ENCODE measurements around the gene KLF5. TPM values are rescaled to one million over a fixed set of nuclear protein-coding genes. Genes with fewer than 3 reads are reported as not detected.
"Not testable (repeated sequence)": the region's sequence is repeated elsewhere in the genome, so short reads cannot be mapped to it uniquely, and the experiment has no call there.

Gene KLF5
- total RNA-seq, 4 donors from 2014 or later = 233 to 372 (median 276) TPM

GRCh38 chr13:73096173-73096572 lies 37.4 kb downstream of the KLF5 start:
- 23% methylated on average over 2 of the region's 2 CpGs for WGBS
- Histone ChIP-seq H3K27ac (no peak overlapping the region), H3K4me3 (no peak overlapping the region), H3K9me3 (no peaks in the 10 kb centered on the region), H3K27me3 (no peaks in the 10 kb centered on the region), H3K36me3 (no peaks in the 10 kb centered on the region), H3K4me1 (no peaks in the 10 kb centered on the region)
- no peak for DNase-seq (ENCODE audit: low spot score in 2 of 2)
- TF ChIP-seq EP300 (IDR thresholded peaks at IDR 0.05) (no peak), POLR2A (IDR thresholded peaks at IDR 0.05) (no peak), POLR2AphosphoS5 (IDR thresholded peaks at IDR 0.05) (no peak)
- TF ChIP-seq, protein P1, sequence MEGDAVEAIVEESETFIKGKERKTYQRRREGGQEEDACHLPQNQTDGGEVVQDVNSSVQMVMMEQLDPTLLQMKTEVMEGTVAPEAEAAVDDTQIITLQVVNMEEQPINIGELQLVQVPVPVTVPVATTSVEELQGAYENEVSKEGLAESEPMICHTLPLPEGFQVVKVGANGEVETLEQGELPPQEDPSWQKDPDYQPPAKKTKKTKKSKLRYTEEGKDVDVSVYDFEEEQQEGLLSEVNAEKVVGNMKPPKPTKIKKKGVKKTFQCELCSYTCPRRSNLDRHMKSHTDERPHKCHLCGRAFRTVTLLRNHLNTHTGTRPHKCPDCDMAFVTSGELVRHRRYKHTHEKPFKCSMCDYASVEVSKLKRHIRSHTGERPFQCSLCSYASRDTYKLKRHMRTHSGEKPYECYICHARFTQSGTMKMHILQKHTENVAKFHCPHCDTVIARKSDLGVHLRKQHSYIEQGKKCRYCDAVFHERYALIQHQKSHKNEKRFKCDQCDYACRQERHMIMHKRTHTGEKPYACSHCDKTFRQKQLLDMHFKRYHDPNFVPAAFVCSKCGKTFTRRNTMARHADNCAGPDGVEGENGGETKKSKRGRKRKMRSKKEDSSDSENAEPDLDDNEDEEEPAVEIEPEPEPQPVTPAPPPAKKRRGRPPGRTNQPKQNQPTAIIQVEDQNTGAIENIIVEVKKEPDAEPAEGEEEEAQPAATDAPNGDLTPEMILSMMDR (IDR thresholded peaks at IDR 0.05) = no peak

GRCh38 chr13:73096638-73097037 lies 37.8 kb downstream of the KLF5 start:
- H3K36me3 ChIP-seq = no peaks in the 10 kb centered on the region
- no peak overlapping the region for H3K27ac ChIP-seq
- H3K9me3 ChIP-seq = no peaks in the 10 kb centered on the region
- H3K4me1 ChIP-seq = no peaks in the 10 kb centered on the region
- no peaks in the 10 kb centered on the region for H3K27me3 ChIP-seq
- 70% methylated on average over 5 of the region's 5 CpGs for WGBS
- TF ChIP-seq, protein P1 (IDR thresholded peaks at IDR 0.05) = no peak
- no peak for TF ChIP-seq POLR2AphosphoS5 (IDR thresholded peaks at IDR 0.05)
- DNase-seq (ENCODE audit: low spot score in 2 of 2) = no peak
- H3K4me3 ChIP-seq = no peak overlapping the region

DNA sequence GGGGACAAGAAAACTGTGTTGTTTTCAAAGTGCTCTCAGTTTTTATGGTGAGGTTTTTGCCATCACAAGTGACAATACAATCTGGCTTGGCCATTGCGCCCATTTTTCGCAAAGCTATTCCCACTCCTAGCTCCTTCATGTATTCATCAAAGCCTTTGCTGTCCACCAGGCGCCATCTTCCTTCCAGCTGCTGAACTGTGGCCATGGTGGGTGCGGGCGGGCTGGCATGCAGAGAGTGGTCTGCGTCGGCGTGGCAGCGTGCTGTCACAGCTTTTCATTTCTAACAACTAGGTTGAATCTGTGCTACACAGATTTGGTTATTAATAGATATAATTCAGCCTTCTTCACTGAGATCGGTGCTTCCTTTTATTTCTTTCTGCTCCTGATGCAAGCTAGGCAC lies 42.0 kb downstream of the KLF5 start:
- not testable (repeated sequence) for H3K4me3 ChIP-seq; H3K36me3 ChIP-seq; H3K27me3 ChIP-seq; DNase-seq (ENCODE audit: low spot score in 2 of 2); H3K4me1 ChIP-seq; H3K9me3 ChIP-seq; H3K27ac ChIP-seq
- WGBS = 97% methylated on average over 10 of the region's 10 CpGs

GRCh38 chr13:73101351-73102007 lies 42.7 kb downstream of the KLF5 start:
- no peaks in the 10 kb centered on the region for H3K4me1 ChIP-seq
- no peaks in the 10 kb centered on the region for H3K36me3 ChIP-seq
- 81% methylated on average over 2 of the region's 2 CpGs for WGBS
- H3K4me3 ChIP-seq = no peak overlapping the region
- DNase-seq (ENCODE audit: low spot score in 2 of 2) = no peak
- H3K27ac ChIP-seq = no peak overlapping the region
- no peaks in the 10 kb centered on the region for H3K9me3 ChIP-seq
- H3K27me3 ChIP-seq = no peaks in the 10 kb centered on the region
- TF ChIP-seq, protein P1 (IDR thresholded peaks at IDR 0.05) = no peak
- TF ChIP-seq POLR2A (IDR thresholded peaks at IDR 0.05) = no peak
- TF ChIP-seq POLR2AphosphoS5 (IDR thresholded peaks at IDR 0.05) = no peak
- TF ChIP-seq EP300 (IDR thresholded peaks at IDR 0.05) = no peak

DNA sequence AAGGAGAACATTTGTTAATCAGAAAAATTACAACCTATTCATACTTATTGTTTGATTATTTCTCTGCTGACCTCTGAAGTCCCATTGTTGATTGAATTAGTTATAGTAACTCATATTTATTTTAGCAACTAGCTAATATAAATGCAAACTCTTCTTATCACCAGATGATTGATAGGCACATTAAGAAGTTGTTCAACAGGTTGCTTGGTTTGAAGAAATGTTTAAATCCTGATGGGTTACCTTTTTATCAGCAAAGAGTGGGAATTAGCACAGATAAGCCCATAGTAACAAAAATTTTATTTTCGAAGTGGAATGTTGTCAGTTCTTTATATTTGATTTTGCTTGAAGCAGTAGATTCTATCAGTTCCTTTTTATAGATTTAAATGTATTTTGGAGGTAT lies 44.4 kb downstream of the KLF5 start:
- 58% methylated on average over 1 of the region's 1 CpG for WGBS
- H3K27ac ChIP-seq = no peak overlapping the region
- no peak for DNase-seq (ENCODE audit: low spot score in 2 of 2)
- TF ChIP-seq POLR2A (IDR thresholded peaks at IDR 0.05) (no peak), POLR2AphosphoS5 (IDR thresholded peaks at IDR 0.05) (no peak), EP300 (IDR thresholded peaks at IDR 0.05) (no peak)
- TF ChIP-seq, protein P1 (IDR thresholded peaks at IDR 0.05) = no peak
- no peaks in the 10 kb centered on the region for H3K4me1 ChIP-seq
- no peaks in the 10 kb centered on the region for H3K27me3 ChIP-seq
- no peak overlapping the region for H3K4me3 ChIP-seq
- H3K9me3 ChIP-seq = no peaks in the 10 kb centered on the region
- H3K36me3 ChIP-seq = no peaks in the 10 kb centered on the region

Measured in suprapubic skin (tissue), 4 donors.